Measurements from ENCODE around the gene LY6G6C. TPM values are rescaled to one million over a fixed set of nuclear protein-coding genes. Genes with fewer than 3 reads are reported as not detected.

LY6G6C gene
- total and polyA plus RNA-seq, 2 of the 13 experiments (the other 11 are each of a cell fraction or from before 2014, with no cell fraction given): 0.15 TPM; not detected in 1

DNA sequence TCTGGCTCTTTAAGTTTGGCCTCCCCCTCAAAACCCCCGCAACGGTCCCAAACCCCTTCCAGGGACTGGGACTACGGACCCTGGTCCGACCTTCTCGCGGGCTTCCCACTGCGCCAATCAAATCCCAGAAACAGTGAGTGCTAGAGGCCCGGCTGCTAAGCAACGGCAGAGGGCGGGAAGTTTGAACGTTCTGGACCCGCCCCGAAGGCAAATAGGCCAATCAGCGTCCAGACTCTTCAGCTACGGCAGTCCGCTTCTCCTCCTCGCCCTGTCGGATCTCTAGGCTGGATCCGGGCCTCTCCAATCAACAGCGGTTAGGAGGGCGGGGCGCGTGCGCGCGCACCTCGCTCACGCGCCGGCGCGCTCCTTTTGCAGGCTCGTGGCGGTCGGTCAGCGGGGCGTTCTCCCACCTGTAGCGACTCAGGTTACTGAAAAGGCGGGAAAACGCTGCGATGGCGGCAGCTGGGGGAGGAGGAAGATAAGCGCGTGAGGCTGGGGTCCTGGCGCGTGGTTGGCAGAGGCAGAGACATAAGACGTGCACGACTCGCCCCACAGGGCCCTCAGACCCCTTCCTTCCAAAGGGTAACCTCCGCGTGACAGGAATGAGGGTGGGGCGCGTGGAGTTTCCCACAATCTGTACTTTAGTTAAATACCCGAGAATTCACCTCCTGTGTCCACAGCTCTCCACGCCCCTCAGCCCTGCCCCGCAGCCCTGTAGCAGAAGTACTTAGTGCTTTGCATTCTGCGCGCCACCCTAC is 18.3 kb upstream of the LY6G6C start, which contains the start of gene MSH5 (continued):
- peak; percentile 84; the same call in 1 of the 2 replicates for TF ChIP-seq ZFP37 (CRISPR knock-in tag; IDR thresholded peaks at IDR 0.05; ENCODE audit: borderline replicate concordance)
- peak; percentile 39; the same call in 1 of the 2 replicates for TF ChIP-seq PHF20 (CRISPR knock-in tag; IDR thresholded peaks at IDR 0.05)
- TF ChIP-seq RFXAP (CRISPR knock-in tag; IDR thresholded peaks at IDR 0.05; ENCODE audit: borderline replicate concordance): peak; percentile 98
- peak; percentile 98 for TF ChIP-seq ZNF354B (CRISPR knock-in tag; IDR thresholded peaks at IDR 0.05)
- TF ChIP-seq ZFP36L1 (CRISPR knock-in tag; IDR thresholded peaks at IDR 0.05): peak; percentile 99
- TF ChIP-seq MXI1 (IDR thresholded peaks at IDR 0.05; ENCODE audit: borderline replicate concordance, low read depth, low read length): peak; percentile 94
- peak; percentile 83 for TF ChIP-seq RBM39 (IDR thresholded peaks at IDR 0.05; ENCODE audit: low read depth, low read length, poor library complexity, severe bottlenecking)
- peak; percentile 100 for TF ChIP-seq TMF1 (CRISPR knock-in tag; IDR thresholded peaks at IDR 0.05; ENCODE audit: low read depth)
- TF ChIP-seq ZNF549 (CRISPR knock-in tag; IDR thresholded peaks at IDR 0.05): no peak
- no peak for TF ChIP-seq NR3C1 (CRISPR knock-in tag; IDR thresholded peaks at IDR 0.05)
- peak; percentile 90; the same call in 1 of the 2 replicates for TF ChIP-seq MEIS2 (CRISPR knock-in tag; IDR thresholded peaks at IDR 0.05)
- peak; percentile 100 for TF ChIP-seq TFDP2 (CRISPR knock-in tag; IDR thresholded peaks at IDR 0.05)
- peak; percentile 90 for TF ChIP-seq ZNF44 (CRISPR knock-in tag; IDR thresholded peaks at IDR 0.05)
- TF ChIP-seq ZNF839 (CRISPR knock-in tag; IDR thresholded peaks at IDR 0.05; ENCODE audit: borderline replicate concordance): peak; percentile 83
- TF ChIP-seq IKZF1 (IDR thresholded peaks at IDR 0.05): no peak
- TF ChIP-seq ATAD3A (CRISPR knock-in tag; IDR thresholded peaks at IDR 0.05): peak; percentile 87; the same call in 1 of the 2 replicates
- peak; percentile 97 for TF ChIP-seq ZNF781 (CRISPR knock-in tag; IDR thresholded peaks at IDR 0.05; ENCODE audit: borderline replicate concordance, not compliant biosample characterization)
- peak; percentile 84 for TF ChIP-seq ZNF331 (CRISPR knock-in tag; IDR thresholded peaks at IDR 0.05)
- TF ChIP-seq SRF (IDR thresholded peaks at IDR 0.05; ENCODE audit: low read depth, low read length): peak; percentile 56; the same call in 1 of the 2 replicates
- TF ChIP-seq ZNF282 (IDR thresholded peaks at IDR 0.05; ENCODE audit: partially characterized antibody): no peak
- TF ChIP-seq, protein P1, sequence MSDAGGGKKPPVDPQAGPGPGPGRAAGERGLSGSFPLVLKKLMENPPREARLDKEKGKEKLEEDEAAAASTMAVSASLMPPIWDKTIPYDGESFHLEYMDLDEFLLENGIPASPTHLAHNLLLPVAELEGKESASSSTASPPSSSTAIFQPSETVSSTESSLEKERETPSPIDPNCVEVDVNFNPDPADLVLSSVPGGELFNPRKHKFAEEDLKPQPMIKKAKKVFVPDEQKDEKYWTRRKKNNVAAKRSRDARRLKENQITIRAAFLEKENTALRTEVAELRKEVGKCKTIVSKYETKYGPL (CRISPR knock-in tag; IDR thresholded peaks at IDR 0.05): no peak; the same call in 1 of the 2 replicates
- peak; percentile 73; the same call in 1 of the 2 replicates for TF ChIP-seq ZSCAN12 (CRISPR knock-in tag; IDR thresholded peaks at IDR 0.05)
- TF ChIP-seq GABPB1 (CRISPR knock-in tag; IDR thresholded peaks at IDR 0.05): peak; percentile 81
- TF ChIP-seq STAT5B (CRISPR knock-in tag; IDR thresholded peaks at IDR 0.05): peak; percentile 91
- 0 out of 2 replicates have a peak, but pooled peaks have one; percentile 47 for TF ChIP-seq GATA4 (IDR thresholded peaks at IDR 0.05; ENCODE audit: borderline replicate concordance, low read depth)
- peak; percentile 12; the same call in 1 of the 2 replicates for TF ChIP-seq ZNF121 (CRISPR knock-in tag; IDR thresholded peaks at IDR 0.05)
- TF ChIP-seq ATF2 (CRISPR knock-in tag; IDR thresholded peaks at IDR 0.05): peak; percentile 79; the same call in 1 of the 2 replicates
- peak; percentile 85 for TF ChIP-seq ZNF761 (CRISPR knock-in tag; conservative IDR thresholded peaks at IDR 0.05)
- peak; percentile 86 for TF ChIP-seq BHLHE40 (IDR thresholded peaks at IDR 0.05; ENCODE audit: low read length)

Data from HepG2 (cell line).